Hematopoietic multipotent progenitor cell treated with erythropoietin and hydrocortisone succinate and interleukin-3 and kit ligand, for 8 days (in vitro differentiated cells): ENCODE results near the gene SUPT20HL1.
"Not testable (repeated sequence)": the region's sequence is repeated elsewhere in the genome, so short reads cannot be mapped to it uniquely, and the experiment has no call there.

Experiments
- DNase-seq: peaks from one replicate; pipeline ENCODE4 v3.0.0-alpha.2; 2015

SUPT20HL1 gene

DNA sequence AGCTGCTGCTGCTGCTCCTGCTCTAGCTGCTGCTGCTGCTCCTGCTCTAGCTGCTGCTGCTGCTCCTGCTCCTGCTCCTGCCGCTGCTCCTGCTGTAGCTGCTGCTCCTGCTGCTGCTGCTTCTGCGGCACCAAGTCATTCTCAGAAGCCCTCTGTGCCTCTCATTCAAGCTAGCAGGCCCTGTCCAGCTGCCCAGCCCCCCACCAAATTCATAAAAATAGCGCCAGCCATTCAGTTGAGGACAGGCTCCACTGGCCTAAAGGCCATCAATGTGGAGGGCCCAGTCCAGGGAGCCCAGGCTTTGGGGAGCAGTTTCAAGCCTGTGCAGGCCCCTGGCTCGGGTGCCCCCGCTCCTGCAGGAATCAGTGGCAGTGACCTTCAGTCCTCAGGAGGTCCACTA lies 3.9 kb downstream of the SUPT20HL1 start:
- DNase-seq, result no peak

- no peak for DNase-seq
These were observed 4.6 kb downstream of the SUPT20HL1 start for GRCh38 chrX:24364851-24365538.

- DNase-seq, result not testable (repeated sequence)
These were observed 6.4 kb downstream of the SUPT20HL1 start for GRCh38 chrX:24366762-24367400.

GRCh38 chrX:24369816-24370215 lies 9.4 kb downstream of the SUPT20HL1 start:
- DNase-seq, result no peak

DNA sequence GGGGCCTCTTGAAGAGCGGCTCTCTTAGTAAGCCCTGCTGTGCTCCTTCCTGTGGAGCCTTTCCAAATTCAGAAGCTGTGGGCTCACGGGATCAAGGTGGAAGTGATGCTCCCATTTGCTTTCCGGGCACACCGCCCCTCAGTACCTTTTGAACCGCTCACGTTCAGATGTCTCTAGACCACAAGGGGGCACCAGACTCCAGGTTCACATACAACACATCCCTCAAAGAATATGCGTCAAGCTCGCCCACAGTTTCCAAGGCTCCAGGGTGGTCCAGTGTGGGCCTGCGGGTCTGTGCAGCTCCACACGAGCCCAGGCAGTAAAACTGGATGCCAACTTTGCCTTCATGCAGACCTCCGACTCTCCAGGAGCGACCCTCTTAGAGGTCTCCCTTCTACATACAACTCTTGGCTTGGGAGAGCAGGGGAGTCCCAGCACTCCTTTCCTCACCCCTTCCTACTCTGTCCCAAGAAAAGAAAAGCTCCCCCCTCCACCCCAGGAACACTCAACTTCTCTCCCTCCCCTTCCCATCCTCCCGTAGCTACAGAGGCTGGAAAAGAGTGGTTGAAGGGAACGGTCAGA lies 11.0 kb downstream of the SUPT20HL1 start:
- DNase-seq, result peak; percentile 66

GRCh38 chrX:24372021-24372763 lies 11.8 kb downstream of the SUPT20HL1 start:
- no peak for DNase-seq

GRCh38 chrX:24375600-24376131 lies 15.2 kb downstream of the SUPT20HL1 start:
- no peak for DNase-seq

DNA sequence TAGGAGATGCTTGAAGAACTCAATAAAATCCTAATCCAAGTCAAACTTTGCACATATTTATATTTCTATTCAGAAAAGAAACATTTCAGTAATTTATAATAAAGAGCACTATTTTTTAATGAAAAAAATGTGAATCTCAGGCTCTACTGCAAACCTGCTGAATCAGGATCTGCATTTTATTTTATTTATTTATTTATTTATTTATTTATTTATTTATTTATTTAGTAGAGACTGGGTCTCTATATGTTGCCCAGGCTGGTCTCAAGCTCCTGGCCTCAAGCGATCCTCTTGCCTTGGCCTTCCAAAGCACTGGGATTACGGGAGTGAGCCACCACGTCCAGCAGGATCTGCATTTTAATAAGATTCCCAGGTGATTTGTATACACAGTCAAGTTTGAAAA lies 16.0 kb downstream of the SUPT20HL1 start:
- no peak for DNase-seq

DNA sequence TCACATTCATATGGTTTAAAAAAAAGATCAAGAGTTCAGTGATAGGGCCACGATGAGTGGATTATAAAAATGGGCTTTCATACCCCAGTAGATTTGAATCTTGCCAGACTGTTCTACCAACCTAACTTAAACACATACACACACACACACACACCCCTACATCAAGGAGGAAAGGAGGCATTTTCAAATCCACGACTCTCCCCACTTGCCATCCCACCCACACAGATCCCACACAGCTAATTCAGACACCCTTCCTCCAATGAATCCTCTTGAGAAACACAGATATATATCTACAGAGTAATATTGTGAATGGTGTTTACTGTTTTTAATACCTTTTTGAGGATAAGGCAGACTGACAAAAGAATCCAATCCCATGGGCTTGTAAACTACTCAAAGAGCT lies 16.8 kb downstream of the SUPT20HL1 start:
- no peak for DNase-seq

- no peak for DNase-seq
These were observed 17.6 kb downstream of the SUPT20HL1 start for GRCh38 chrX:24377911-24378468.

DNA sequence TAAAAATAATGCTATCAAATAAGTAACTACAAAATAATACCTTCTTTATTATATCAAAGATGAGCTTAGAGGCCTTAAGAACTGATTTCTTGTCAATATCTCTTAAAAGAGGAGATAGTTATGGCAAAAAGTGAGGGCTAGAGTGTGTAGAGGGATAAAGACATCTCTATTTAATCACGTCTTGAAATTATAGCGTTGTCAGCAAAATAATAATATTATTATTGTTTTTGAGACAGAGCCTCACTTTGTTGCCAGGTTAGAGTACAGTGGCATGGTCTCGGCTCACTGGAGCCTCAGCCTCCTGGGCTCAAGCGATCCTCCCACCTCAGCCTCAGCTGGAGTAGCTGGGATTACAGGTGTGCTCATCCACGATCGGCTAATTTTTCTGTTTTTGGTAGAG lies 18.3 kb downstream of the SUPT20HL1 start:
- DNase-seq, result no peak

- DNase-seq, result no peak
These were observed 20.1 kb downstream of the SUPT20HL1 start for GRCh38 chrX:24380262-24381187.

- not testable (repeated sequence) for DNase-seq
These were observed 21.9 kb downstream of the SUPT20HL1 start for GRCh38 chrX:24382315-24382714.

GRCh38 chrX:24387724-24388123 lies 27.3 kb downstream of the SUPT20HL1 start:
- DNase-seq, result no peak

DNA sequence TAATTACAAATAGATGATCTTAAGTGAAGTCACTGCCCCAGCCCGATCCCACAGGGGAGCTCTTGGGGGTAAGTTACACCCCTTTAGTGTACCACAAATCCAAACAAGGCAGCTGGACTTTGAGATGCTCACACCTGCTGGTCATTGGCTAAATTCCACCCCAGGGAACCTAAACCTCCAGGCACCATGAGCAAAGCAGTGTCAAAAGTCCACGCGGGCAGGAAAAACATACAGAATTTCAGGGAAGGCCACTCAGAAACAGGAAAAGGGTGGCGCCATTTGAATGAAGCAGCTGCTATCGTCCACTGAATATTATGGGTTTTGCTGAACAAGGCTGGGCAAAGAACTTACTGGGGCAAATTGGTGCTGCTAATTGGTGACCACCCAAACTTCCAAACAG lies 30.9 kb downstream of the SUPT20HL1 start:
- DNase-seq, result no peak

GRCh38 chrX:24391843-24392242 lies 31.4 kb downstream of the SUPT20HL1 start:
- DNase-seq, result no peak

DNA sequence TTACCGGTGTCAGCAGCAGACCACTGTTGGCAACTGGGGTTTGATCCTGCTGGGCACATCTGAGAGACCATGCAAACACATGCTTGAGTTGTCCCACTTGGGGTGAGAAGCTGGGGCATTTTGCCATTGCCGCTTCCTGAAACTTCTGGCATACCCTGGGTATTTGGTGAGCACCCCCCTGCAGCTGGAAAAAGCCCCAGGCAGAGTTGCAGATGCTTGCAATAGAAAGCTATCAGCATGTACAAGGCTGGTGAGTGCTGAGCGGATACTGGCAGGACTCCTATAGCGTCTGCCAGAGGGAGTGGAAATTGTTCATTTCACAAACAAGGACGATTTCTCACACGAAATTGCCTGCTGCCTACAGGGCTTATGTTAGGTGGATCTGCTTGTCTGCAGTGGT lies 32.3 kb downstream of the SUPT20HL1 start:
- no peak for DNase-seq

GRCh38 chrX:24395775-24396174 lies 35.3 kb downstream of the SUPT20HL1 start:
- peak; percentile 63 for DNase-seq

- no peak for DNase-seq
These were observed 35.9 kb downstream of the SUPT20HL1 start for GRCh38 chrX:24396236-24396930.

- DNase-seq, result no peak
These were observed 36.5 kb downstream of the SUPT20HL1 start for GRCh38 chrX:24396931-24397279.

DNA sequence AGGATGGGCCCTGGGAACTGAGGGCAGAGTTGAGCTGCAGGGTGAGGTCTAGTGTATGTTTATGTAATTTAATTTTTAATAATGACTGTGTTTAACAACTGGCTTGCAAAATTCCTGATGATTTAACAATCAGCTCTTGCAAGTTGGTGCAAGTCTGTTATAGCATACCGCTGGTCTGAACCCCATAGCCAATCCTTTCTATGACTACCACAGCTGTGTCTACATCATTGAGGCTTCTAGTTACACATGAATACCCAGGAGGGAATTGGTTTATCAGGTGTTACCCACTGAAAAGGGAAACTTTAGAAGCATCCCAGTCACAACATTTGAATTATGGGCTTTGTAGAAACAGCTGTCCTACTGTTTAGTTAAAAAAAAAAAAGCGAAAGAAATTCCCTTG lies 38.3 kb downstream of the SUPT20HL1 start:
- DNase-seq, result no peak
